Body of pancreas (tissue), 4 donors: ENCODE data around the gene LILRB1. TPM values are rescaled to one million over a fixed set of nuclear protein-coding genes. Genes with fewer than 3 reads are reported as not detected.
"Not testable (repeated sequence)": the region's sequence is repeated elsewhere in the genome, so short reads cannot be mapped to it uniquely, and the experiment has no call there.

Experiments used
- ATAC-seq: fragments of 150-250 bp; one replicate; pipeline ENCODE4 v1.9.1; 2016
- DNase-seq, 4 donors: peaks; one replicate each; pipeline ENCODE4 v3.0.0-alpha.2; 2019
- H3K27ac ChIP-seq, 4 donors: fragments of 200-600 bp; sonication (generic); 1 replicate in 3 of 4; 2 replicates in 1 of 4; pipeline versions ENCODE4 v1.5.1 to v1.6.1; 2016 to 2019; ENCODE audit warnings: mild to moderate bottlenecking in 1 of 4, mixed read lengths in 1 of 4, moderate library complexity in 1 of 4
- H3K27me3 ChIP-seq, 2 donors: fragments of 200-600 bp; sonication (generic); one replicate each; pipeline ENCODE4 v1.6.0; 2016; ENCODE audit warnings: mild to moderate bottlenecking in 1 of 2
- H3K36me3 ChIP-seq, 2 donors: fragments of 200-600 bp; sonication (generic); replicated peaks in 1 of 2; 2 replicates each; pipeline ENCODE4 v1.5.1; 2016; ENCODE audit warnings: low read depth in 2 of 2; ENCODE audit not compliant: insufficient read depth in 1 of 2
- H3K4me1 ChIP-seq: fragments of 200-600 bp; sonication (generic); one replicate; pipeline ENCODE4 v1.6.0; 2016
- H3K4me3 ChIP-seq, 2 donors: fragments of 200-600 bp; sonication (generic); 1 replicate in 1 of 2; 2 replicates in 1 of 2; pipeline ENCODE4 v1.5.1; 2016 to 2019
- H3K9me3 ChIP-seq, 3 donors: fragments of 200-600 bp; sonication (generic); 1 replicate in 2 of 3; 2 replicates in 1 of 3; pipeline ENCODE4 v1.5.1; 2016
- CTCF ChIP-seq, 7 experiments: fragments of 450-650 bp in 4 of 7; fragments of 200-600 bp in 3 of 7; sonication (generic) in 3 of 7; IDR thresholded peaks; one replicate each; pipeline ENCODE4 v1.5.1; 2016 to 2019; ENCODE audit warnings: antibody characterized with exemption in 7 of 7
- POLR2A ChIP-seq, 3 donors: fragments of 450-650 bp; IDR thresholded peaks; one replicate each; pipeline ENCODE4 v1.6.1; 2016; ENCODE audit warnings: antibody characterized with exemption in 3 of 3, mild to moderate bottlenecking in 2 of 3
- WGBS, 2 donors: methylation state at CpG; one replicate each; pipeline ENCODE4 v1.1.5; 2017; 5-methylcytosine and 5-hydroxymethylcytosine counted together
- intact Hi-C: fragments of 100-400 bp; cut with DNase I; formaldehyde crosslinking; loops from one replicate; pipeline ENCODE4 v1.15.1; 2023
- total RNA-seq, 2 donors: library from RNA; depleted of rRNA; stranded (reverse); fragments of >200 nt; gene quantifications; one replicate each; pipeline ENCODE4 v1.1.0, GENCODE V29; 2016

Gene LILRB1
- total RNA-seq, 2 donors from 2014 or later = 0.33 to 0.52 TPM

- Histone ChIP-seq H3K36me3 (no peaks in the 10 kb centered on the region), H3K9me3 (peaks cover 0 to 2% (median 0%) of the 10 kb centered on the region in 3 donors), H3K4me1 (no peaks in the 10 kb centered on the region), H3K27ac (no peak overlapping the region), H3K4me3 (no peak overlapping the region), H3K27me3 (no peaks in the 10 kb centered on the region)
- intact Hi-C loops = no loop called here
- TF ChIP-seq CTCF (IDR thresholded peaks at IDR 0.05) (no peak), POLR2A (IDR thresholded peaks at IDR 0.05) (no peak)
- DNase-seq = no peak
- no peak for ATAC-seq
- WGBS, 2 donors = 42 to 45% methylated on average over 3 of the region's 3 CpGs
Measured at GRCh38 chr19:54616057-54616456, 14.2 kb upstream of the LILRB1 start.

- no peaks in the 10 kb centered on the region for H3K36me3 ChIP-seq
- H3K4me1 ChIP-seq = no peaks in the 10 kb centered on the region
- TF ChIP-seq CTCF (IDR thresholded peaks at IDR 0.05) (no peak), POLR2A (IDR thresholded peaks at IDR 0.05) (no peak)
- no peak for DNase-seq
- no peaks in the 10 kb centered on the region for H3K27me3 ChIP-seq
- 30 to 32% methylated on average over 5 of the region's 5 CpGs for WGBS, 2 donors
- no peak for ATAC-seq
- intact Hi-C loops = no loop called here
- H3K27ac ChIP-seq = no peak overlapping the region
- peaks cover 0 to 2% (median 0%) of the 10 kb centered on the region in 3 donors for H3K9me3 ChIP-seq
- no peak overlapping the region for H3K4me3 ChIP-seq
Measured at GRCh38 chr19:54616821-54617560, 13.3 kb upstream of the LILRB1 start.

- WGBS, 2 donors = 50 to 54% methylated on average over 4 of the region's 4 CpGs
- Histone ChIP-seq H3K4me1 (no peaks in the 10 kb centered on the region), H3K27me3 (no peaks in the 10 kb centered on the region), H3K27ac (no peak overlapping the region), H3K9me3 (peaks cover 0 to 2% (median 0%) of the 10 kb centered on the region in 3 donors), H3K36me3 (no peaks in the 10 kb centered on the region), H3K4me3 (no peak overlapping the region)
- no peak for ATAC-seq
- TF ChIP-seq CTCF (IDR thresholded peaks at IDR 0.05) (no peak), POLR2A (IDR thresholded peaks at IDR 0.05) (no peak)
- no peak for DNase-seq
- intact Hi-C loops = no loop called here
Measured at GRCh38 chr19:54620464-54620863, 9.8 kb upstream of the LILRB1 start.

- Histone ChIP-seq H3K4me3 (no peak overlapping the region), H3K27me3 (no peaks in the 10 kb centered on the region), H3K36me3 (no peaks in the 10 kb centered on the region), H3K9me3 (no peaks in the 10 kb centered on the region), H3K27ac (no peak overlapping the region), H3K4me1 (no peaks in the 10 kb centered on the region)
- DNase-seq = no peak
- 36 to 38% methylated on average over 4 of the region's 4 CpGs for WGBS, 2 donors
- intact Hi-C loops = no loop called here
- TF ChIP-seq CTCF (IDR thresholded peaks at IDR 0.05) = no peak
- ATAC-seq = no peak
Measured at GRCh38 chr19:54622431-54622830, 7.9 kb upstream of the LILRB1 start.

- intact Hi-C loops, H3K9me3 ChIP-seq, DNase-seq, H3K4me3 ChIP-seq, H3K27ac ChIP-seq, H3K4me1 ChIP-seq, H3K36me3 ChIP-seq, ATAC-seq, H3K27me3 ChIP-seq: not testable (repeated sequence)
- 47% methylated on average over 7 of the region's 10 CpGs; no CpG with 5 or more reads in 1 of the 2 donors for WGBS, 2 donors
Measured at GRCh38 chr19:54624234-54624633, 6.0 kb upstream of the LILRB1 start.

GRCh38 chr19:54624934-54625730, 5.2 kb upstream of the LILRB1 start:
- 59 to 66% methylated on average over 7 to 10 of the region's 15 CpGs for WGBS, 2 donors
- H3K27me3 ChIP-seq, H3K9me3 ChIP-seq, intact Hi-C loops, ATAC-seq, H3K36me3 ChIP-seq, DNase-seq, H3K4me3 ChIP-seq, H3K4me1 ChIP-seq, H3K27ac ChIP-seq: not testable (repeated sequence)
